ENCODE measurements around the gene FOXO3.

Gene FOXO3

DNA sequence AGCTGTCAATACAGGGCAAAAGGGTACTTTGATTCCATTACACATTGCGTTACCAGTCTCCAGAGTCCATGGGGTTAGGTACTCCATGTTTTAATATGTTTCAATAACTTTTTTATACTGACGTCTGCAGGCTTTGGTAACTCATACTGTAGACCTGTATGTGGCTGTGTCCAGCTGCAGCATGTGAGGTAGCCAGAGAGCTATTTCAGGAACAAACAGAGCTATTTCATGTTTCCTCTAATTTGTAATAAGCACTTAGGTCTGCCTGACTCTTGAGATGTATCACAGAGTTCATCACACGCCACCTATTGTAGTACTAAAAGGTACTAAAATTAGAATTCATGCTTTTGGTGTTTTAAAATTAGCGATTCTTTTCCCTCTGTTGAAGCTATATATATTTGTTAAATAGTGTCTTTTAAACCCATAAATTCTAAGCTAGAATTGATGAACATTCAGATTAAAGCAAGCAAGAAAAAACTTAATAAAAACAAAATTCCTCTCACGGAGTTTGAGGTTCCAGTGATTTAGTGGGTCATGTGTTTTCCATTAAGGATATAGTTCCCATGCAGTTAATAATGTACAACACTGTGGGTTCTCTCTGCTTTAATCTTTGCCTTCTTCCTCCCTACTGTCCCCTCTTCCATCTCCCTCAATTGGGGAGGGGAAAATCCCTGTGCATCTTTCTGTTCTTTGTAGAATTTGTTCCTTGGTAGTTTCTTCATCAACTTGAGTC lies 37.0 kb downstream of the FOXO3 start:
- no peak for DNase-seq (ENCODE audit: low spot score)

DNA sequence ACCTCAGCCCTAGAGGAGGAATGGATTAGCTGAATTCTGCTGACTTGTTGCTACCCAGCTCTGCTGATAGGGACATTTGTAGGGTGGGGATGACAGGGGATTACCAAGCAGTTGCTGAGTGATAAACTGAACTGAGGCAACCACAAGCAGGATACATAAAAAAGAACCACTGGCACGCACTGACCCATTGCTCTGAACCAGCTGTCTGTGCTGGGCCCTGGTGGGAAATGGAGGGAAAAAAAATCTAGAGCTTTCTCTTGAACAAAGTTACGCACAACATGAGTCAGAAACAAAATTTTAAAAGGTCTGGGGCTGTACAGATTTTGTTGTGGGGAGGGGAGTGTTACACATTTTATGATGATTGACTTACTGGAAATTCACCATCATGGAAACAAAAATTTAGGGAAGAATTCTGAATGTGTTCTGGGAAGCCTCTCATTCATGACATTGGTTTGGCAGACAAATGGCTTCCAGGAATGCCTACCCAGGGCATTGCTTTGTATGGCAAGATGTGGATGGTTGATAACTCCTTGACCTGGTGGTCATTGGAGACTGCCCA lies 37.7 kb downstream of the FOXO3 start:
- DNase-seq (ENCODE audit: low spot score), result no peak

- no peak for DNase-seq (ENCODE audit: low spot score)
These were observed 43.4 kb downstream of the FOXO3 start for GRCh38 chr6:108604156-108604555.

- no peak for DNase-seq (ENCODE audit: low spot score)
These were observed 45.6 kb downstream of the FOXO3 start for GRCh38 chr6:108606250-108606690.

GRCh38 chr6:108608453-108609275 lies 47.9 kb downstream of the FOXO3 start:
- no peak for DNase-seq (ENCODE audit: low spot score)

DNA sequence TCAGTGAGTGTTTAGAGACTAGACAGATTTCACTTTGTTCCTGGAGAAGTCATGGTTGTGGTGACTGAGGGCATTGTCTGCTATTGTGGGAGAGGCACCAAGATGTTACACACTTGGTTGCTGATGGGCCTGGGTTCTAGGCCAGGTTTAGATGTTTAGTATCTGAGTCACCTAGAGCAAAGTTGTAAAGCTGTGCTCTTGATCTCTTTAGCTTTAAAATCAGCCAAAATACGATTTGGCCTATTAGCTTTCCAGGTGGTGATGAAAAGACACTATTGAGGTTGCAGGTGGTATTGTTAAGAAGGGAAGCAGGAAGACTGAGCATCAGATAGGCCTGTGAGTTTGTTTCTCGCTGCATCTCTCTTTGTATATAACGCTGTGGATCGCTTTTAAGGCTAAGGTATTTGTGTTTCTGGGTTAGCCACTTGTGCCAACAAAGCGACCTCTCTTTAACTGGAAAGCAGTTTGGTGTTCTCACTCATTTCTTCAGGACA lies 48.6 kb downstream of the FOXO3 start:
- DNase-seq (ENCODE audit: low spot score), result no peak

DNA sequence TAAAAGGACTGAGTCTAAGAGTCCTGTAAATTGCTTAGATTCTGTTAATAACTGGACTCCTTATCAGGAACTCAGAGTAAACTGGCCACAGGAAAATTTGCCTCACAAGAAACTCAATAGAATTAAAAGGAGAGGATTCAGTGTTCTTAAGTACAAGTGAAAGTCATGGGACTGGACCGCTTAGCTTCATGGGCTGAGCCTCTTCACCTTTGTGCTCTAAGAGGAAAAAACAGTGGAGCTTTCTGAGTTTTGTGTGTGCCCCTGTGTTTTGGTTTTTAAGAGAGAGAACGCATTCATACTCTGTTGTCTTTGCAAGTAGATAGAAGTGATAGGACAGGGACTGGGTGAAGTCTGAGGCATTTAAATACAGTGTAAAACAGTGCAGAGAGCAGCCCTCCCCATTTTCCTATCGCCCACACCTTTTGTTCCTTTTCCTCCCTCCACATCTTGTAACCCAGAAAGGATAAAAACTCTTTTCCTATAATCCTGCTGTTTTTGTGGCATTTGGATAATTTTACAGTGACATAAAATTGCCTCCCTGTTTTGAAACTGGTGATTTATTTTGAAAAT lies 49.6 kb downstream of the FOXO3 start:
- DNase-seq (ENCODE audit: low spot score), result no peak

GRCh38 chr6:108610957-108611586 lies 50.4 kb downstream of the FOXO3 start:
- no peak for DNase-seq (ENCODE audit: low spot score)

- no peak for DNase-seq (ENCODE audit: low spot score)
These were observed 52.1 kb downstream of the FOXO3 start for GRCh38 chr6:108612852-108613251.

DNA sequence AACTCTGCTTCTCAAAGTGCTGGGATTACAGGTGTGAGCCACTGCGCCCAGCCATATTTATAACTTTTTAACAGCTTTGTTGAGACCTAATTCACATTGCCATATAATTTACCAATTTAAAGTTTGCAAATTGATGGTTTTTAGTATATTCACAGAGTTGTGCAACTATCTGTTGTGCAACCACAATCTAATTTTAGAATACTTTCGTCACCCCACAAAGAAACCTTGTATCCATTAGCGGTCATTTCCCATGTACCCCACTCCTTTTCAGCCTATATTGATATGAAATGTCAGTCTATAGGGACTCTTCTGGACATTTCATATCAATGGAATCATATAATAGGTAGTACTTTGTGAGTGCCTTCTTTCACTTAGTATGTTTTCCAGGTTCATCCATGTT lies 55.8 kb downstream of the FOXO3 start:
- no peak for DNase-seq (ENCODE audit: low spot score)

DNA sequence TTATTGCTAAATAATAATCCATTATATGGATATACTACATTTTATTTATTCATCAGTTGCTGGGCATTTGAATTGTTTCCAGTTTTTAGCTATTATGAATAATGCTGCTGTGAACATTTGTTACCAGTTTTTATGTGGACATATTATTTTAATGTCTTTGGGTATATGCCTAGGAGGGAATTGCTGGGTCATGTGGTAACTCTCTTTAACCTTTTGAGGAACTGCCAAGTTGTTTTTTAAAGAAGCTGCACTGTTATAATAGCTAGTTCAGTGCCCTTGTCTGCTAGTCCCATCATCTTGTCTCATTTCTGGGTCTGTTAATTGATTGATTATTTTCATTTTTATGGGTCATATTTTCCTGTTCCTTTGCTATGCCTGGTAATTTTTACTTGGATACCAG lies 56.3 kb downstream of the FOXO3 start:
- no peak for DNase-seq (ENCODE audit: low spot score)

DNA sequence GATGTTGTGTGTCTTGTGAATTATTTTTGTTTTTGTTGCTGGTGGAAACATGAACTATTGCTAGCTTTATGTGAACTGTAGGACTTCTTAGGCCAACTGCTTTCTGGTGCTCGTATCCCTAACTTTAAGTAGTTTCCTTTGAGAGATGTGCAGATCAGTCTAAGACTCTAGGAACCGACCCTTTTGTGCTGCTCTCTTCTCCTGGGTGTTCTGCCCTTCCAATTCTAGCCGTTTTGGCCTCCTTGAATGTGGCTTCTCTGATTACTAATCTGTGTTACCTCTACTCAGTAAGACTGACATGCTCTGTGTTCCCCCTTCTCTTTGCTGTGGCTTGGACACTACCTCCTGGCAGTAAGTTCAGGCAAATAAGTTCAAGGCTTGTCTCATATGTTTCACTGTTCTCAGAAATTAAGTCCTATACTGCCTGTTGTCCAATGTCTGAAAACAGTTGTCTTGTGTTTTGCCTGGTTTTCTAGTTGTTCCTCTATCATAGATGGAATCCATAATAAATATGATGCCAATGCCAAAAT lies 58.0 kb downstream of the FOXO3 start:
- no peak for DNase-seq (ENCODE audit: low spot score)

- DNase-seq (ENCODE audit: low spot score), result no peak
These were observed 58.9 kb downstream of the FOXO3 start for GRCh38 chr6:108619431-108620197.

DNA sequence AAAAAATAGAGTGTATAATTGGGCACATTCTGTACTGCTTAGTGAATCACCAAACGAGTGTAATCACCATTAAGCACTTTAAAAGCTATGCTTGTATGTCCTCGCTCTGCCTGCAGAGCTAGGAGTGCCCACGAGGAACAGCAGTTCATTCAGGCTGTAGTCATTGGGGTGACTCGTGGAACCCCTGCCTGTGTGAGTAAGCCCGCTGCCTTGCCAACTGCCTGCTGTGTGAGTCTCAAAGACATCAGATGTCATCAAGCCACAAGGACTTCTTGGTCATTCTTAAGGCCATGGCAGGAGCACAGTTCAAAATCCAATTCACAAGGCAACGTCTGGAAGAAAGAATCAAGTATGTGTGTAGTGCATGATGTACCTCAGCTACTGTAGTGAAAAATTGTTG lies 60.4 kb downstream of the FOXO3 start:
- no peak for DNase-seq (ENCODE audit: low spot score)

- no peak for DNase-seq (ENCODE audit: low spot score)
These were observed 62.1 kb downstream of the FOXO3 start for GRCh38 chr6:108622641-108623298.

- no peak for DNase-seq (ENCODE audit: low spot score)
These were observed 63.3 kb downstream of the FOXO3 start for GRCh38 chr6:108623995-108624394.

DNA sequence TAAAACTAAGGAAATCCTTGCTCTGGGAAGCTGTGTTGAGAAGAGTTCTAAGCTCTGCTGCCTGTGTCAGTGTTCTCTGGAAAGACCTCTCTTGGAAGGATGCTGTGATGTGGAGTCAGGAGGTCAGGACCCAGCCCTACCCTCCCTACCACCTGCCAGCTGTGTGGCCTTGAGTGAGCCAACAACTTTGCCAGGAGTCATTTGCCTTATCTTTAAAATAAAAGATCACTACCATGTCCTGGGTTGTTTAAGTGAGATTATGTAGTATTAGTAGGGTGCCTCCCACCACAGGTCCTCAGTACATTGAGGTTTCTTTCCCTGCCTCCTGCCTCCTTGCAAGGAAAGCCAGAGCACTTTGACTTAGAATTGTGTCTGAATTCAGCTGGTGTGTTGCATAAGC lies 64.9 kb downstream of the FOXO3 start:
- DNase-seq (ENCODE audit: low spot score), result no peak

DNA sequence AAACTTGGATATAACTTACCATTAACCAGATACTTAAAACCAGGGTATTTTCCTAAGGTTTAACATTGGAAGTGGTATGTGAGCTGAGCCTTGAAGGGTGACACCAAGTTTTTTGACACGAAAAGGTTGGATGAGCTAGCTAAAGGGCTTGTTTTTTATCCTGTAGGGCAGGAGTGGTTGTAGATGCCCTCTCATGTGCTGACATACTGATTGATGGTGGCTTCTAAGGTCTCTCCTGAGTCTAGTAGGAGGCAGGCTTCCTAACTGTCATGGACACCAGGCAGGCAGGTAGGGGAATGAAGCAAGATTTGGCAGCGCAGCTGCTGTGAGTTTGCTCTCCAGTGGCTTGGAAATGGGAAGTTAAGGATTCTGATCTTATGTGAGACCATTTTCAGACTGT lies 66.1 kb downstream of the FOXO3 start:
- no peak for DNase-seq (ENCODE audit: low spot score)

- DNase-seq (ENCODE audit: low spot score), result no peak
These were observed 67.2 kb downstream of the FOXO3 start for GRCh38 chr6:108627692-108628550.

Data from CD4-positive, alpha-beta T cell treated with Interleukin-15 for 4 hours (primary cell).